ENCODE measurements around the gene PNMA8A. TPM values are rescaled to one million over a fixed set of nuclear protein-coding genes. Genes with fewer than 3 reads are reported as not detected.
A peak's percentile ranks its signal among the peaks of the same experiment; 100 is the strongest.

PNMA8A gene
- total RNA-seq, 1 experiment from 2014 or later, result not detected

GRCh38 chr19:46492841-46493235, 21.5 kb upstream of the PNMA8A start:
- no peak for DNase-seq (ENCODE audit: low spot score)

- DNase-seq (ENCODE audit: low spot score), result no peak
Observed at GRCh38 chr19:46491975-46492682, 20.8 kb upstream of the PNMA8A start.

GRCh38 chr19:46490774-46491173, 19.4 kb upstream of the PNMA8A start:
- no peak for DNase-seq (ENCODE audit: low spot score)

- DNase-seq (ENCODE audit: low spot score), result no peak
Observed at GRCh38 chr19:46489445-46490272, 18.3 kb upstream of the PNMA8A start.

GRCh38 chr19:46488551-46488950, 17.2 kb upstream of the PNMA8A start:
- no peak for DNase-seq (ENCODE audit: low spot score)

GRCh38 chr19:46487802-46488445, 16.6 kb upstream of the PNMA8A start:
- DNase-seq (ENCODE audit: low spot score), result peak; percentile 60

- DNase-seq (ENCODE audit: low spot score), result no peak
Observed at GRCh38 chr19:46487178-46487801, 15.9 kb upstream of the PNMA8A start.

GRCh38 chr19:46486358-46486757, 15.0 kb upstream of the PNMA8A start:
- DNase-seq (ENCODE audit: low spot score), result no peak

GRCh38 chr19:46484656-46485055, 13.3 kb upstream of the PNMA8A start:
- DNase-seq (ENCODE audit: low spot score), result no peak

GRCh38 chr19:46482631-46483030, 11.3 kb upstream of the PNMA8A start:
- DNase-seq (ENCODE audit: low spot score), result no peak

GRCh38 chr19:46481947-46482346, 10.6 kb upstream of the PNMA8A start:
- no peak for DNase-seq (ENCODE audit: low spot score)

- no peak for DNase-seq (ENCODE audit: low spot score)
Observed at GRCh38 chr19:46481223-46481848, 10.0 kb upstream of the PNMA8A start.

GRCh38 chr19:46480415-46480814, 9.1 kb upstream of the PNMA8A start:
- DNase-seq (ENCODE audit: low spot score), result peak; percentile 77

GRCh38 chr19:46478356-46478986, 7.1 kb upstream of the PNMA8A start:
- peak; percentile 43 for DNase-seq (ENCODE audit: low spot score)

- DNase-seq (ENCODE audit: low spot score), result no peak
Observed at GRCh38 chr19:46475986-46476385, 4.6 kb upstream of the PNMA8A start.

- DNase-seq (ENCODE audit: low spot score), result no peak
Observed at GRCh38 chr19:46474211-46474610, 2.8 kb upstream of the PNMA8A start.

- DNase-seq (ENCODE audit: low spot score), result no peak
Observed at GRCh38 chr19:46472592-46472991, 1.2 kb upstream of the PNMA8A start.

- DNase-seq (ENCODE audit: low spot score), result no peak
Observed at GRCh38 chr19:46471811-46472543, 614 bp upstream of the PNMA8A start.

GRCh38 chr19:46470376-46470775, 987 bp downstream of the PNMA8A start:
- DNase-seq (ENCODE audit: low spot score), result no peak

- no peak for DNase-seq (ENCODE audit: low spot score)
Observed at GRCh38 chr19:46469541-46470185, 1.7 kb downstream of the PNMA8A start.
